Stimulated activated CD8-positive, alpha-beta memory T cell treated with anti-CD3 and anti-CD28 coated beads, Interleukin-7, amount 100 ng/mL, for 48 hours (primary cell): ENCODE results near the gene CD72.
"Not testable (repeated sequence)": the region's sequence is repeated elsewhere in the genome, so short reads cannot be mapped to it uniquely, and the experiment has no call there.

ENCODE experiments used
- DNase-seq, 2 donors: peaks; one replicate each; pipeline ENCODE4 v3.0.0-alpha.2; 2020; ENCODE audit warnings: low read depth in 1 of 2; ENCODE audit errors: extremely low read depth in 1 of 2

Gene CD72

GRCh38 chr9:35618854-35619799, 914 bp upstream of the CD72 start:
- peak; percentile 37 to 45 for DNase-seq

DNA sequence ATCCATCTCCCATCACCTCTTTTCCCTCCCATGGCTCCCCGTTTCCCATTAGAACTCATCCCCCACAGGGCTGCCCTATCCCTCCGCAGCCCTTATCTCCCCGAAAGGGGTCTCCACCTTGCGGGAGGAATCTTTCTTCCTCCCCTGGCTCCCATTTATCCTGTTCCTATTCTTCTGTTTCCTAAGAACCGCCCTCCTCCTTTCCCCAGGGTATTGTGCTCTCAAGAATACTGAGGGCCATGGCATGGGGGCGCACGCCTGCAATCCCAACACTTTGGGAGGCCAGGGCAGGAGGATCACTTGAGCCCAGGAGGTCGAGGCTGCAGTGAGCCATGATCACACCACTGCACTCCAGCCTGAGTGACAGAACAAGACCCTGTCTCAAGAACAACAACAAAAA, 665 bp downstream of the CD72 start:
- DNase-seq, result no peak

DNA sequence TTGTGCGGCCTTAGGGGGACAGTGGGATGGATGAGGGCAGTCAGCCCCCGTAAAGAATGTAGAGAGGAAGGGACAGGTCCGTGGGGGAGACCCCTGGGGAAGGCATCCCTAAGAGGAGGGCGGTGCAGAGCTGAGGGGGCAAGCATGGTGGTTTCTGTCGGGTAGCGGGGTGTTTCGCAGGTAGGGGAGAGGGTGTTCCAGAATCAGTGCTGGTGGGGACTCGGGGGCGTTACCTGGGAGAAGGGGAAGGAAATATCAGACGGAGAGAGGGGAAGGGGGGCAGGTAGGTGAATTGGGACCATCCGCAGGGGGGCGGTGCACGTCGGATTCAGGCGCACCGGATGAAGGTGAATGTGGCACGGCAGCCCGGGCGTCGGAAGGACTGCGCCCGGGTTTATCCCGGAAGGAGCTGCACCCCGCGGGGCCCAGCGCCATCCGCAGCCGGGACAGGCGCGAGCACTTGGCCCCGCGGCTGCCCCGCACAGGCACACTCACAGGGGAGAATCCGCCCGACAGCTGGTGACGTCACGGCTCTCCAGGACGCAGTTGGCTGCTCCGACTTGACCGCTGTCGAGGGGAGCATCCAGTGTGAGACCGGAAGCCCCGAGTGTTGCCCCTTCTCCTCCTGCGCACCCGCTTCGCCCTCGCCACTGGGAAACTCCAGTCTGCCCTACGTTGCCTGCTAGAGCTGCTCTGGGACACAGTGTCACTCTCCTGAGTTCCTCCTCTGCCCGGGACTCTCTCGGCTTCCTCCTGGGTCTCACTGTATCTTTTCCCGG, 1.3 kb downstream of the CD72 start:
- peak; percentile 57 to 65 for DNase-seq

- no peak for DNase-seq
These were observed 2.1 kb downstream of the CD72 start for GRCh38 chr9:35615981-35616680.

- no peak for DNase-seq
These were observed 5.4 kb downstream of the CD72 start for GRCh38 chr9:35612843-35613242.

GRCh38 chr9:35612066-35612465, 6.1 kb downstream of the CD72 start:
- DNase-seq, result not testable (repeated sequence)

- no peak for DNase-seq
These were observed 6.9 kb downstream of the CD72 start for GRCh38 chr9:35611230-35611797.

DNA sequence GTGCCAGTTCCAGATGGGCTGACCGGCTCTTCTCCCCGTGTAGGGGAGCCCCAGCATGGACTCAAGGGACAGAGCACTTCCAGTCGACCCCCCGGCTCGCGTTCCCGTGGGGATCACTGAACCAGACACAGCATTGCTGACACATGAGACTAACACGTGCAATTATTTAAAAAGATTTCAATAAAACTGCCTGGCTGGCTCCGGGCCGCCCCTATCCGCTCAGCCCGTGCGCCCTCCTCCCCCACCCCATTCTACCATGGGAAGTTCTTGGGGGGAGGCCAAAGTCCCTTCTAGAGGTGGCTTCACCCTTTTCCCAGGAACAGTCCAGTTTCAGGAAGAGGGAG, 8.4 kb downstream of the CD72 start:
- no peak for DNase-seq

GRCh38 chr9:35609001-35609819, 9.0 kb downstream of the CD72 start:
- no peak for DNase-seq

DNA sequence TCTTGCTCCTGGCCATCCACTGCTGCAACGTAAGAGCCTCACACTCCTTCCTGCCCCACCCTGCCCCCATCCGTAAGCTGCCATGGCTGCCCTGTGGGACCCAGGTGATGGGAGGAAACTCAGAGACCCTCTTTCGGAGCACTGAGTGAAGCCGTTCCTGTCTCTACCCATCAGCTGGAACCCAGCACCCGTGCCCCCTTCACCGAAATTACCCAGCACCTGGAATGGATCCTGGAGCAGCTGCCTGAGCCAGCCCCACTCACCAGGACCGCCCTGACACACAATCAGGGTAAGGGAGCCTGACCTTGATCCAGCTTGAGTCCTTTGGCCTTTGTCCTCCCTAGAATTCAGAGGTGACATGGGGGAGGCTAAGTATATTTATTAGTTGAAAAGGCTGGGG, 10.0 kb downstream of the CD72 start:
- no peak for DNase-seq

GRCh38 chr9:35606726-35607125, 11.5 kb downstream of the CD72 start:
- no peak for DNase-seq

GRCh38 chr9:35606138-35606504, 12.1 kb downstream of the CD72 start:
- DNase-seq, result no peak

DNA sequence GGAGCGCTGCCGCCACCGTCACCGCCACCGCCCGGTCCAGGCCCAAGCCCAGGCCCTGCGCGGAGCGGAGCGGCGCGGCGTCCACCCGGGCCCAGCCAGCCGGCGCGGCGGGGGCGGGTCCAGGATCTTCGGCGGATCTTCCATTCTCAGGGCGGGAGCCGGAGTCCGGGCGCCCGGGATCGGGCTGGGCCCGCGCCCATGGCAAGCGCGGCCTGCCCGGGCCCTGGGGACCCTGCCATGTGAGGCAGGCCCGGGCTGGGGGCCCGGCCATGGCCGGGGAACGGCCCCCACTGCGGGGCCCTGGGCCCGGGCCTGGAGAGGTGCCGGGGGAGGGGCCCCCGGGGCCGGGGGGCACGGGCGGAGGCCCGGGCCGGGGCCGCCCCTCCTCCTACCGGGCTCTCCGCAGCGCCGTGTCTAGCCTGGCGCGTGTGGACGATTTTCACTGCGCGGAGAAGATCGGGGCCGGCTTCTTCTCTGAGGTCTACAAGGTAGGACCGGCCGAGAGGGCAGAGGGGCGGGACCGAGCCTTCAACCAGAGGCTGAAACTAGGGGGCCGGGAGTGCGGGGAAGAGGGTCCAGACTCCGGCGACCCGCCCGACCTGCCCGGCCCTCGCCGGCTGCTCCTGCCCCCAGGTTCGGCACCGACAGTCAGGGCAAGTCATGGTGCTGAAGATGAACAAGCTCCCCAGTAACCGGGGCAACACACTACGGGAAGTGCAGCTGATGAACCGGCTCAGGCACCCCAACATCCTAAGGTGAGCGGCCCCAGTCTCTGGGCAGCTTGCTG, 12.7 kb downstream of the CD72 start:
- no peak for DNase-seq

- DNase-seq, result peak; percentile 70 to 75
These were observed 13.4 kb downstream of the CD72 start, which contains the start of gene TESK1 for GRCh38 chr9:35604578-35605350. TESK1 (plus strand) TSS chr9:35605262; CDS start chr9:35605620, 358 bp downstream.

GRCh38 chr9:35603986-35604577, 14.1 kb downstream of the CD72 start:
- DNase-seq, result peak; percentile 99

- no peak for DNase-seq
These were observed 14.7 kb downstream of the CD72 start for GRCh38 chr9:35603506-35603985.

DNA sequence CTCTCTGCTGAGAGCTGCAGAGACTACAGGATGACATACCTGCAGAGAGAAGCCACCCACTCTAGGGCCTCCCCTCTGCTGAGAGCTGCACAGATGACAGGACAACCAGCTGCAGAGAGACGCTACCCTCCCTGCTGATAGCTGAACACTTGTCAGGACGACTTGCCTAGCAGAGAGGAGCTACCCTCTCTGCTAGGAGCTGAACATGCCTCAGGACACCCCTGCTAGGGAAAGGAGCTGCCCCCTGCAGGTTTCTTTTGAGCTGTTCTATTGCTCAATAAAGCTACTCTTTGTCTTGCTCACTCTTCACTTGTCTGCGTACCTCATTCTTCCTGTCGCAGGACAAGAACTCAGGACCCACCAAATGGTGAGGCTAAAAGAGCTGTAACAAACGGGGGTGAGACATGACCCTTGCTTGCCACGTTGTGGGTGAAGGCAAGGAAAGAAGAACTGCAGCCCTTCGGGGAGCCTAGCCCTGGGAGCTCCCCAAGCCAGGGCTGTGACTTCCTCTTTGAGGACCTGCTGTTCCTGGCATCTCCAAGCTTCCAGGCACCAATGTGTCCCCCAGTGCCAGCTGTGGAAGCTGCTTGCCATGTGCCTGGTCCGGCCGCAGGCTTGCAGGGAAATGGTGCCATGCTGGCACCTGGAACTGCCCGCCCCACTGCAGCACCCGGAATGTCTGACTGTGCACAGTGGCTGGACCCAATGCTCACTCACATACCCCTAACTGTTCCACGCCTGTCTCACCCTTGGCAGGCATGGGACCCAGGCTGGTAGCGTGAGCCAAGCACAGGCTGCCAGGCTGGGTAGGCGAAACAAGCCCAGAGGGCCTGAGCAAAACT, 18.2 kb downstream of the CD72 start:
- no peak for DNase-seq
